ENCODE results near the gene AURKAIP1. TPM values are rescaled to one million over a fixed set of nuclear protein-coding genes. Genes with fewer than 3 reads are reported as not detected.

Gene AURKAIP1
- total and polyA plus RNA-seq, 2 of the 13 experiments (the other 11 are each of a cell fraction or from before 2014, with no cell fraction given), result 69.5 to 175 TPM

DNA sequence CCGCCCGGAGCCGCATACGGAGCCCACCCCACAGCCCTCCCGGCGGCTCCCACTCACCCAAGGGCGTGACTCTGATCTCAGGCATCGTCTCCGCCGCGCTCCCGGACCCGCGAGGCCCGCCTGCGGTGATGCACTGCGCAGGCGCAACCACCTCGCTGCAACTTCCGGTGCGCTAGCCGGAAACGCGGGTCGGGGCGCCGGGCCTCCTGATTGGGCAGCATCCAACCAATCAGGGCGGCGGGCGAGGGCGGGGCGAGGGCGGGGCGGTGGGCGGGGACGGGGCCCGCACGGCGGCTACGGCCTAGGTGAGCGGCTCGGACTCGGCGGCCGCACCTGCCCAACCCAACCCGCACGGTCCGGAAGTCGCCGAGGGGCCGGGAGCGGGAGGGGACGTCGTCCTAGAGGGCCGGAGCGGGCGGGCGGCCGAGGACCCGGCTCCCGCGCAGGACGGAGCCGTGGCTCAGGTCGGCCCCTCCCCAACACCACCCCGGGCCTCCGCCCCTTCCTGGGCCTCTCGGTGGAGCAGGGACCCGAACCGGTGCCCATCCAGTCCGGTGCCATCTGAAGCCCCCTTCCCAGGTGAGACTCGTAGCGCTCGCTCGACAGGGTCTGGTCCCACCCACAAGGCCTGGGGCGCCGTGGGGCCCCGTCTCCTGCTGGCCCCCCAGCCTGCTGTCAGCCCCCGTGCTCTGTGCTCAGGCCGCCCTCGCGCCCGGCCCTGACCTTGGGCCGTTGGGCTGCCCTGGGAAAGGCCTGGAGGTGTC lies 50.3 kb downstream of the AURKAIP1 start, which contains the start of the genes CPTP and INTS11 (continued):
- TF ChIP-seq RBM39 (IDR thresholded peaks at IDR 0.05; ENCODE audit: low read depth, low read length, poor library complexity, severe bottlenecking), result no peak
- no peak for TF ChIP-seq GPN1 (CRISPR knock-in tag; IDR thresholded peaks at IDR 0.05; ENCODE audit: borderline replicate concordance)
- no peak for TF ChIP-seq GTF3A (CRISPR knock-in tag; conservative IDR thresholded peaks at IDR 0.05)
- TF ChIP-seq, protein P1, sequence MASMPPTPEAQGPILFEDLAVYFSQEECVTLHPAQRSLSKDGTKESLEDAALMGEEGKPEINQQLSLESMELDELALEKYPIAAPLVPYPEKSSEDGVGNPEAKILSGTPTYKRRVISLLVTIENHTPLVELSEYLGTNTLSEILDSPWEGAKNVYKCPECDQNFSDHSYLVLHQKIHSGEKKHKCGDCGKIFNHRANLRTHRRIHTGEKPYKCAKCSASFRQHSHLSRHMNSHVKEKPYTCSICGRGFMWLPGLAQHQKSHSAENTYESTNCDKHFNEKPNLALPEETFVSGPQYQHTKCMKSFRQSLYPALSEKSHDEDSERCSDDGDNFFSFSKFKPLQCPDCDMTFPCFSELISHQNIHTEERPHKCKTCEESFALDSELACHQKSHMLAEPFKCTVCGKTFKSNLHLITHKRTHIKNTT (CRISPR knock-in tag; IDR thresholded peaks at IDR 0.05), result no peak
- TF ChIP-seq, protein P2, sequence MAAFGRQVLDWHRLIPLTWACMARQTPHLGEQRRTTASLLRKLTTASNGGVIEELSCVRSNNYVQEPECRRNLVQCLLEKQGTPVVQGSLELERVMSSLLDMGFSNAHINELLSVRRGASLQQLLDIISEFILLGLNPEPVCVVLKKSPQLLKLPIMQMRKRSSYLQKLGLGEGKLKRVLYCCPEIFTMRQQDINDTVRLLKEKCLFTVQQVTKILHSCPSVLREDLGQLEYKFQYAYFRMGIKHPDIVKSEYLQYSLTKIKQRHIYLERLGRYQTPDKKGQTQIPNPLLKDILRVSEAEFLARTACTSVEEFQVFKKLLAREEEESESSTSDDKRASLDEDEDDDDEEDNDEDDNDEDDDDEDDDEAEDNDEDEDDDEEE (CRISPR knock-in tag; IDR thresholded peaks at IDR 0.05), result peak; percentile 48; the same call in 1 of the 2 replicates
- peak; percentile 31; the same call in 1 of the 2 replicates for TF ChIP-seq ZNF224 (CRISPR knock-in tag; IDR thresholded peaks at IDR 0.05)
- TF ChIP-seq, protein P3, sequence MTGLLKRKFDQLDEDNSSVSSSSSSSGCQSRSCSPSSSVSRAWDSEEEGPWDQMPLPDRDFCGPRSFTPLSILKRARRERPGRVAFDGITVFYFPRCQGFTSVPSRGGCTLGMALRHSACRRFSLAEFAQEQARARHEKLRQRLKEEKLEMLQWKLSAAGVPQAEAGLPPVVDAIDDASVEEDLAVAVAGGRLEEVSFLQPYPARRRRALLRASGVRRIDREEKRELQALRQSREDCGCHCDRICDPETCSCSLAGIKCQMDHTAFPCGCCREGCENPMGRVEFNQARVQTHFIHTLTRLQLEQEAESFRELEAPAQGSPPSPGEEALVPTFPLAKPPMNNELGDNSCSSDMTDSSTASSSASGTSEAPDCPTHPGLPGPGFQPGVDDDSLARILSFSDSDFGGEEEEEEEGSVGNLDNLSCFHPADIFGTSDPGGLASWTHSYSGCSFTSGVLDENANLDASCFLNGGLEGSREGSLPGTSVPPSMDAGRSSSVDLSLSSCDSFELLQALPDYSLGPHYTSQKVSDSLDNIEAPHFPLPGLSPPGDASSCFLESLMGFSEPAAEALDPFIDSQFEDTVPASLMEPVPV (CRISPR knock-in tag; IDR thresholded peaks at IDR 0.05), result no peak
- TF ChIP-seq, protein P4, sequence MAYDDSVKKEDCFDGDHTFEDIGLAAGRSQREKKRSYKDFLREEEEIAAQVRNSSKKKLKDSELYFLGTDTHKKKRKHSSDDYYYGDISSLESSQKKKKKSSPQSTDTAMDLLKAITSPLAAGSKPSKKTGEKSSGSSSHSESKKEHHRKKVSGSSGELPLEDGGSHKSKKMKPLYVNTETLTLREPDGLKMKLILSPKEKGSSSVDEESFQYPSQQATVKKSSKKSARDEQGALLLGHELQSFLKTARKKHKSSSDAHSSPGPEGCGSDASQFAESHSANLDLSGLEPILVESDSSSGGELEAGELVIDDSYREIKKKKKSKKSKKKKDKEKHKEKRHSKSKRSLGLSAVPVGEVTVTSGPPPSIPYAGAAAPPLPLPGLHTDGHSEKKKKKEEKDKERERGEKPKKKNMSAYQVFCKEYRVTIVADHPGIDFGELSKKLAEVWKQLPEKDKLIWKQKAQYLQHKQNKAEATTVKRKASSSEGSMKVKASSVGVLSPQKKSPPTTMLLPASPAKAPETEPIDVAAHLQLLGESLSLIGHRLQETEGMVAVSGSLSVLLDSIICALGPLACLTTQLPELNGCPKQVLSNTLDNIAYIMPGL (CRISPR knock-in tag; IDR thresholded peaks at IDR 0.05; ENCODE audit: borderline replicate concordance in 1 of 2, low read depth in 1 of 2), result peak; percentile 27 to 64; a peak in 1 of 4 replicates
- TF ChIP-seq FOSL1 (CRISPR knock-in tag; IDR thresholded peaks at IDR 0.05; ENCODE audit: borderline replicate concordance), result no peak
- no peak for TF ChIP-seq PHF5A (CRISPR knock-in tag; IDR thresholded peaks at IDR 0.05; ENCODE audit: low read depth, unreplicated experiment)
- TF ChIP-seq, protein P5, sequence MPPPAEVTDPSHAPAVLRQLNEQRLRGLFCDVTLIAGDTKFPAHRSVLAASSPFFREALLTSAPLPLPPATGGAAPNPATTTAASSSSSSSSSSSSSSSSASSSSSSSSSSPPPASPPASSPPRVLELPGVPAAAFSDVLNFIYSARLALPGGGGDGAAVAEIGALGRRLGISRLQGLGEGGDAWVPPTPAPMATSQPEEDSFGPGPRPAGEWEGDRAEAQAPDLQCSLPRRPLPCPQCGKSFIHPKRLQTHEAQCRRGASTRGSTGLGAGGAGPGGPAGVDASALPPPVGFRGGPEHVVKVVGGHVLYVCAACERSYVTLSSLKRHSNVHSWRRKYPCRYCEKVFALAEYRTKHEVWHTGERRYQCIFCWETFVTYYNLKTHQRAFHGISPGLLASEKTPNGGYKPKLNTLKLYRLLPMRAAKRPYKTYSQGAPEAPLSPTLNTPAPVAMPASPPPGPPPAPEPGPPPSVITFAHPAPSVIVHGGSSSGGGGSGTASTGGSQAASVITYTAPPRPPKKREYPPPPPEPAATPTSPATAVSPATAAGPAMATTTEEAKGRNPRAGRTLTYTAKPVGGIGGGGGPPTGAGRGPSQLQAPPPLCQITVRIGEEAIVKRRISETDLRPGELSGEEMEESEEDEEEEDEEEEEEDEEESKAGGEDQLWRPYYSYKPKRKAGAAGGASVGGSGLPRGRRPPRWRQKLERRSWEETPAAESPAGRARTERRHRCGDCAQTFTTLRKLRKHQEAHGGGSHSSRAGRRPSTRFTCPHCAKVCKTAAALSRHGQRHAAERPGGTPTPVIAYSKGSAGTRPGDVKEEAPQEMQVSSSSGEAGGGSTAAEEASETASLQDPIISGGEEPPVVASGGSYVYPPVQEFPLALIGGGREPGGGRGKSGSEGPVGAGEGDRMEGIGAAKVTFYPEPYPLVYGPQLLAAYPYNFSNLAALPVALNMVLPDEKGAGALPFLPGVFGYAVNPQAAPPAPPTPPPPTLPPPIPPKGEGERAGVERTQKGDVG (CRISPR knock-in tag; IDR thresholded peaks at IDR 0.05; ENCODE audit: borderline replicate concordance), result no peak
- TF ChIP-seq SMARCC2 (IDR thresholded peaks at IDR 0.05), result no peak
- TF ChIP-seq CHD4 (IDR thresholded peaks at IDR 0.05; ENCODE audit: borderline replicate concordance, low read length), result no peak
- TF ChIP-seq POGZ (CRISPR knock-in tag; IDR thresholded peaks at IDR 0.05), result no peak
- TF ChIP-seq ZNF713 (CRISPR knock-in tag; IDR thresholded peaks at IDR 0.05), result no peak
- TF ChIP-seq AKAP8 (CRISPR knock-in tag; IDR thresholded peaks at IDR 0.05), result 0 out of 2 replicates have a peak, but pooled peaks have one; percentile 23
- TF ChIP-seq, protein P6, sequence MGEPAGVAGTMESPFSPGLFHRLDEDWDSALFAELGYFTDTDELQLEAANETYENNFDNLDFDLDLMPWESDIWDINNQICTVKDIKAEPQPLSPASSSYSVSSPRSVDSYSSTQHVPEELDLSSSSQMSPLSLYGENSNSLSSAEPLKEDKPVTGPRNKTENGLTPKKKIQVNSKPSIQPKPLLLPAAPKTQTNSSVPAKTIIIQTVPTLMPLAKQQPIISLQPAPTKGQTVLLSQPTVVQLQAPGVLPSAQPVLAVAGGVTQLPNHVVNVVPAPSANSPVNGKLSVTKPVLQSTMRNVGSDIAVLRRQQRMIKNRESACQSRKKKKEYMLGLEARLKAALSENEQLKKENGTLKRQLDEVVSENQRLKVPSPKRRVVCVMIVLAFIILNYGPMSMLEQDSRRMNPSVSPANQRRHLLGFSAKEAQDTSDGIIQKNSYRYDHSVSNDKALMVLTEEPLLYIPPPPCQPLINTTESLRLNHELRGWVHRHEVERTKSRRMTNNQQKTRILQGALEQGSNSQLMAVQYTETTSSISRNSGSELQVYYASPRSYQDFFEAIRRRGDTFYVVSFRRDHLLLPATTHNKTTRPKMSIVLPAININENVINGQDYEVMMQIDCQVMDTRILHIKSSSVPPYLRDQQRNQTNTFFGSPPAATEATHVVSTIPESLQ (CRISPR knock-in tag; conservative IDR thresholded peaks at IDR 0.05), result no peak
